Spleen (tissue), 11 donors: ENCODE results near the gene BTG2. TPM values are rescaled to one million over a fixed set of nuclear protein-coding genes. Genes with fewer than 3 reads are reported as not detected.

Experiments used
- DNase-seq: peaks from one replicate; pipeline ENCODE4 v3.0.0-alpha.2; 2020
- H3K27ac ChIP-seq, 8 donors: fragments of 200-600 bp; sonication (generic) in 7 of 8; 1 replicate in 4 of 8; 2 replicates in 4 of 8; pipeline versions ENCODE4 v1.5.0 to v1.8.0; 2016 to 2021; ENCODE audit warnings: inconsistent platforms in 4 of 8, mild to moderate bottlenecking in 4 of 8, moderate library complexity in 1 of 8
- H3K27me3 ChIP-seq, 7 donors: fragments of 200-600 bp; sonication (generic) in 6 of 7; replicated peaks in 1 of 7; 1 replicate in 4 of 7; 2 replicates in 3 of 7; pipeline versions ENCODE4 v1.5.0 to v1.8.0; 2016 to 2021; ENCODE audit warnings: inconsistent platforms in 3 of 7, mild to moderate bottlenecking in 1 of 7
- H3K36me3 ChIP-seq, 6 donors: fragments of 200-600 bp; sonication (generic) in 5 of 6; 1 replicate in 4 of 6; 2 replicates in 2 of 6; pipeline versions ENCODE4 v1.5.0 to v1.8.0; 2016 to 2021; ENCODE audit warnings: inconsistent platforms in 2 of 6
- H3K4me1 ChIP-seq, 6 donors: fragments of 200-600 bp; sonication (generic) in 5 of 6; 1 replicate in 3 of 6; 2 replicates in 3 of 6; pipeline versions ENCODE4 v1.5.0 to v1.8.0; 2016 to 2021; ENCODE audit warnings: inconsistent platforms in 3 of 6
- H3K4me3 ChIP-seq, 8 donors: fragments of 200-600 bp; sonication (generic) in 7 of 8; 1 replicate in 4 of 8; 2 replicates in 4 of 8; pipeline versions ENCODE4 v1.5.0 to v1.8.0; 2016 to 2021; ENCODE audit warnings: inconsistent platforms in 4 of 8, mild to moderate bottlenecking in 4 of 8, moderate library complexity in 2 of 8
- H3K9me3 ChIP-seq, 8 donors: fragments of 200-600 bp; sonication (generic) in 7 of 8; 1 replicate in 4 of 8; 2 replicates in 4 of 8; pipeline versions ENCODE4 v1.5.0 to v1.8.0; 2016 to 2021; ENCODE audit warnings: inconsistent platforms in 4 of 8
- POLR2A ChIP-seq, 3 donors: fragments of 450-650 bp; IDR thresholded peaks; one replicate each; pipeline ENCODE4 v1.5.1; 2017; ENCODE audit warnings: antibody characterized with exemption in 3 of 3, mild to moderate bottlenecking in 1 of 3
- POLR2AphosphoS5 ChIP-seq, 3 donors: sonication (generic); formaldehyde crosslinking; IDR thresholded peaks; one replicate each; pipeline ENCODE4 v1.5.1; 2017; ENCODE audit warnings: antibody characterized with exemption in 3 of 3
- WGBS, 5 donors: extraction: QIAGEN DNeasy Blood & Tissue Kit in 3 of 5; methylation state at CpG; one replicate each; pipeline versions ENCODE4 v1.1.5 to v1.1.7; 2013 to 2018; 5-methylcytosine and 5-hydroxymethylcytosine counted together
- intact Hi-C: fragments of 100-400 bp; cut with DNase I; formaldehyde crosslinking; loops from one replicate; pipeline ENCODE4 v1.15.0; 2023; ENCODE audit warnings: low total_unique reads
- polyA plus RNA-seq, 3 donors: library from polyadenylated mRNA; stranded (reverse); fragments of 200-250 nt; gene quantifications; one replicate each; pipeline ENCODE4 v1.2.1, GENCODE V29; 2013
- total RNA-seq, 7 donors: library from RNA; depleted of rRNA in 3 of 7; stranded (reverse); fragments of >200 nt in 3 of 7; fragmentation: NEBNext Ultra II Directional in 4 of 7; extraction: Animal tissue kit (Norgen Biotek cat#: 25700) in 4 of 7; gene quantifications; one replicate each; pipeline versions ENCODE4 v1.1.0 to v1.2.1, GENCODE V29; 2016 to 2021
- TF ChIP-seq, protein P1 (sequence below), 11 experiments: fragments of 200-600 bp in 7 of 11; fragments of 450-650 bp in 4 of 11; sonication (generic) in 4 of 11; IDR thresholded peaks in 8 of 11; conservative IDR thresholded peaks in 3 of 11; 1 replicate in 7 of 11; 2 replicates in 4 of 11; pipeline versions ENCODE4 v1.4.0 to v1.8.0; 2016 to 2021; ENCODE audit warnings: antibody characterized with exemption in 11 of 11, inconsistent platforms in 4 of 11, mild to moderate bottlenecking in 1 of 11
- donor health status: healthy with polysubstance abuse.
- donor health status: DM: no; HTN: no; CAD: no; lungs with moderate emphysema.
- donor health status: DM: no; HTN: no; CAD: no.
- donor health status: Bipolar disorder and iron deficiency.
- donor health status: healthy.
- donor health status: DM: no; HTN: no; CAD: no.
- donor health status: DM: yes; HTN: yes; CAD: no.

BTG2 gene
- total and polyA plus RNA-seq, 10 donors = 55.5 to 186 (median 124) TPM

DNA sequence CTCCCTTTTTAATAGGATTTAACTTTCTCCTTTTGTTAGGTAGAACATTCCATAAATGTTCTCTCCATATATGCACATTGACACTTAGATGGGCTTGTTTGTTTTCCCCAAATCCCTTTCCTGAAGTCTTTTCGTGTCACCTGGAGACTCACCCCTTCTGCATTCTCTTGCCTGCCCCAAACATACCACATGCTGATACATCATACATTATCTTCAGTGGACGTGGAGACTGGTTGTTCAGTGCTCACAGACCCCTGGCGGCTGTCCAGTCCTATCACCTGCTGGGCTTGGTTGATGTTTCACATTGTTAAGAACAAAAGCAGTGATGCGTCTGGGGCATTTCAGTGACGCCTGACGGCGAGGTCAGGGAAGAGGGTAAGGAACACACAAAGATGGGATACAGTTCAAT lies 23.4 kb downstream of the BTG2 start:
- TF ChIP-seq, protein P1, sequence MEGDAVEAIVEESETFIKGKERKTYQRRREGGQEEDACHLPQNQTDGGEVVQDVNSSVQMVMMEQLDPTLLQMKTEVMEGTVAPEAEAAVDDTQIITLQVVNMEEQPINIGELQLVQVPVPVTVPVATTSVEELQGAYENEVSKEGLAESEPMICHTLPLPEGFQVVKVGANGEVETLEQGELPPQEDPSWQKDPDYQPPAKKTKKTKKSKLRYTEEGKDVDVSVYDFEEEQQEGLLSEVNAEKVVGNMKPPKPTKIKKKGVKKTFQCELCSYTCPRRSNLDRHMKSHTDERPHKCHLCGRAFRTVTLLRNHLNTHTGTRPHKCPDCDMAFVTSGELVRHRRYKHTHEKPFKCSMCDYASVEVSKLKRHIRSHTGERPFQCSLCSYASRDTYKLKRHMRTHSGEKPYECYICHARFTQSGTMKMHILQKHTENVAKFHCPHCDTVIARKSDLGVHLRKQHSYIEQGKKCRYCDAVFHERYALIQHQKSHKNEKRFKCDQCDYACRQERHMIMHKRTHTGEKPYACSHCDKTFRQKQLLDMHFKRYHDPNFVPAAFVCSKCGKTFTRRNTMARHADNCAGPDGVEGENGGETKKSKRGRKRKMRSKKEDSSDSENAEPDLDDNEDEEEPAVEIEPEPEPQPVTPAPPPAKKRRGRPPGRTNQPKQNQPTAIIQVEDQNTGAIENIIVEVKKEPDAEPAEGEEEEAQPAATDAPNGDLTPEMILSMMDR (IDR thresholded peaks at IDR 0.05 in 8 of 11, conservative IDR thresholded peaks at IDR 0.05 in 3 of 11) = no peak
- TF ChIP-seq POLR2AphosphoS5 (IDR thresholded peaks at IDR 0.05) (no peak), POLR2A (IDR thresholded peaks at IDR 0.05) (no peak)
- H3K4me3 ChIP-seq = no peak overlapping the region
- no peak for DNase-seq
- peak overlapping the region in 6 of 8 donors; percentile 96 to 99 (median 97) for H3K27ac ChIP-seq
- intact Hi-C loops = no loop called here
- H3K4me1 ChIP-seq = peaks cover 25 to 53% (median 45%) of the 10 kb centered on the region in 6 donors
- H3K36me3 ChIP-seq = no peaks in the 10 kb centered on the region
- 90 to 96% (median 94%) methylated on average over 7 of the region's 7 CpGs for WGBS, 5 donors
- no peaks in the 10 kb centered on the region for H3K9me3 ChIP-seq
- H3K27me3 ChIP-seq = no peaks in the 10 kb centered on the region

DNA sequence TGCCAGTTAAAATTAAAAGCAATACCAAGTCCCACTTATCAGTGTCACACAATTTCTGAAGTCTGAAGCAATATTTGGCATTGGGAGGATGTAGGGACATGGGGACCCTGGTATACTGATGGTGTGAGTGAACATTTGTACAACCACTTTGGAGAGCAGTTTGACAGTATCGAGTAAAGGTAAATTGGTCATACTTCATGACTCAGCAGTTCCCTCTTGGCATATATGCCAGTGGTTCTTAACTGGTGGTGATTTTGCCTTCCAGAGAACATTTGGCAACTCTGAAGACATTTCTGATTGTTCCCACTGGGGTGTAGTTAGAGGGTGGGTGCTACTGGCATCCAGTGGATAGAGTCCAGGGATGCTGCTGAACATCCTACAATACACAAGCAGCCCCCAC lies 25.9 kb downstream of the BTG2 start:
- DNase-seq = no peak
- no peak overlapping the region for H3K4me3 ChIP-seq
- WGBS, 5 donors = 39 to 68% (median 61%) methylated on average over 1 of the region's 1 CpG
- H3K9me3 ChIP-seq = no peaks in the 10 kb centered on the region
- no peak overlapping the region for H3K27ac ChIP-seq
- H3K36me3 ChIP-seq = no peaks in the 10 kb centered on the region
- H3K27me3 ChIP-seq = no peaks in the 10 kb centered on the region
- intact Hi-C loops = no loop called here
- TF ChIP-seq, protein P1 (IDR thresholded peaks at IDR 0.05 in 8 of 11, conservative IDR thresholded peaks at IDR 0.05 in 3 of 11) = no peak
- TF ChIP-seq POLR2A (IDR thresholded peaks at IDR 0.05) (no peak), POLR2AphosphoS5 (IDR thresholded peaks at IDR 0.05) (no peak)
- peaks cover 8 to 37% (median 20%) of the 10 kb centered on the region in 6 donors for H3K4me1 ChIP-seq

DNA sequence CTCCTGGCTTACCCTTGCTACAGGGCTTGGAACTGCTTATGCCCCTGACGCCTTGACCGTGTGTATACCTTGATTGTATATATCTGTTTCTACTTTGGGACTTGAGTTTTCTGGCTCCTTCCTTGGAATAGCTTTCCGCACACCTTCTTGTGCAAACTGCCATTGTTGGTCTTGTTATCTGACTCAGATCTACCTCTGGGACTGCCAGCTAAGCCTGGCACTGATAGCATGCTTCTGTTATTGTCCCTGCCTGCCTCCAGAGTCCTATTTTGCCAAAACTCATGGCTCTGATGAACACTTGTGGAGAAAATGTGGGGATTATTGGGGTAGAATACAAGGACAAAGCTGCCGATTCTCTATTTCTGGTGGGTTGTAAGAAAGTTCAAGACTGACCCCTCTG lies 30.2 kb downstream of the BTG2 start:
- no peak for DNase-seq
- intact Hi-C loops = loop anchor here (5.0 kb wide), 1 partner anchor 63 kb away; no protein-coding TSS in a partner anchor
- Histone ChIP-seq H3K36me3 (no peaks in the 10 kb centered on the region), H3K9me3 (no peaks in the 10 kb centered on the region), H3K4me3 (no peak overlapping the region), H3K27me3 (peaks cover 0 to 3% (median 0%) of the 10 kb centered on the region in 7 donors), H3K27ac (no peak overlapping the region), H3K4me1 (peaks cover 0 to 43% (median 20%) of the 10 kb centered on the region in 6 donors)
- TF ChIP-seq, protein P1 (IDR thresholded peaks at IDR 0.05 in 8 of 11, conservative IDR thresholded peaks at IDR 0.05 in 3 of 11) = no peak
- TF ChIP-seq POLR2AphosphoS5 (IDR thresholded peaks at IDR 0.05) (no peak), POLR2A (IDR thresholded peaks at IDR 0.05) (no peak)
- 90 to 98% (median 92%) methylated on average over 4 of the region's 4 CpGs for WGBS, 5 donors

DNA sequence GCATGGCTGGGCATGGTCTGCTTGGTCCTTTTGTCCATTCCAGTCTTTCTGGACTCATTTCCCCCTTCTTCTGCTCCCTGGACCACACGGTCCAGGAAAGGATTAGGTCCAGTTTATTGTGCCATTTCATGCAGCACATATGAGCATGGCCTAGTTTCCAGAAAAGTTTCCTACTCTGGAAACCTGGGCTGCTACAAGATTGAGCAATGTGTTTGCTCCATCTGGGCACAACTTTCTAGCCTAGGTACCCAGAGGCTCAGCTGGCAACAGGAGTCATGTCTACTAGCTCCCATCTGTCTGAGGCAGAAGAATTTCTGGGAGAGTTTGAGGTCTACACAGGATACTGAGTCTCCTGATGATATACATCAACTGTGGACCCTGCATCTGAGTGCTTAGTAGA lies 30.8 kb downstream of the BTG2 start:
- Histone ChIP-seq H3K36me3 (no peaks in the 10 kb centered on the region), H3K9me3 (no peaks in the 10 kb centered on the region), H3K27me3 (peaks cover 0 to 9% (median 0%) of the 10 kb centered on the region in 7 donors), H3K4me1 (peaks cover 0 to 44% (median 20%) of the 10 kb centered on the region in 6 donors), H3K4me3 (no peak overlapping the region), H3K27ac (no peak overlapping the region)
- DNase-seq = no peak
- intact Hi-C loops = loop anchor here (5.0 kb wide), 1 partner anchor 64 kb away; no protein-coding TSS in a partner anchor
- TF ChIP-seq, protein P1 (IDR thresholded peaks at IDR 0.05 in 8 of 11, conservative IDR thresholded peaks at IDR 0.05 in 3 of 11) = no peak
- no peak for TF ChIP-seq POLR2AphosphoS5 (IDR thresholded peaks at IDR 0.05)
- no peak for TF ChIP-seq POLR2A (IDR thresholded peaks at IDR 0.05)
- WGBS, 5 donors = 50 to 79% (median 58%) methylated on average over 1 of the region's 1 CpG
